GM18517 (cell line): ENCODE data around the gene EPS8L2.
"Not testable (repeated sequence)": the region's sequence is repeated elsewhere in the genome, so short reads cannot be mapped to it uniquely, and the experiment has no call there.

Experiments
- ATAC-seq: cut with Tn5 transposase; IDR thresholded peaks from one replicate; pipeline ENCODE4 v1.9.1; 2021; ENCODE audit warnings: mild to moderate bottlenecking, moderate library complexity; ENCODE audit not compliant: unreplicated experiment

The EPS8L2 gene

GRCh38 chr11:724049-724777 is 18.2 kb downstream of the EPS8L2 start:
- no peak for ATAC-seq

DNA sequence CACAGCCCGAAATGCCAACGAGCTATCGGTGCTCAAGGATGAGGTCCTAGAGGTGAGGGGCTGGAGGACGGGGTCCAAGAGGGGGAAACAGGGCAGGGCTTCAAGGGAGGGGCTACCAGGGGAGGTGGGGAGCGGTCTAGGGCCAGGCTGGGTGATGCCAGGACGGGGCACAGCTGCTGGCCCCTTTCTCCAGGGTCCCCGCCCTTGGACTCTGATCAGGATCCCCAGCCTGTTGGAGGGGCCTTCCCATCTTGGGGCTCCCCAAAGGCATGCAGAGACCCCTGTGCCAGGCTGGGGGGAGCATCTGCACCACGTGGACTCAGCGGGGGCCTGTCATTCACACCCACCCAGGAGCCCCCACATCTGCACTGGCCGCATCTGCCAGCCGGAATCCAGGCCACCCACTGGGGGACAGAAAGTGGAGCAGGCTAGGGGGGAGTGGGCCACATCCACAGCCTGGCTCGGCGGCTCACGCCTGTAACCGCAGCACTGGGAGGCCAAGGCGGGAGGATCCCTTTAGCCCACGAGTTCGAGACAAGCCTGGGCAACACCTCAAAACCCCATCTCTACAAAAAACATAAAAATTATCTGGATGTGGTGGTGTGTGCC is 18.9 kb downstream of the EPS8L2 start:
- no peak for ATAC-seq

- ATAC-seq = no peak
Observed at GRCh38 chr11:725624-726202, 19.7 kb downstream of the EPS8L2 start.

DNA sequence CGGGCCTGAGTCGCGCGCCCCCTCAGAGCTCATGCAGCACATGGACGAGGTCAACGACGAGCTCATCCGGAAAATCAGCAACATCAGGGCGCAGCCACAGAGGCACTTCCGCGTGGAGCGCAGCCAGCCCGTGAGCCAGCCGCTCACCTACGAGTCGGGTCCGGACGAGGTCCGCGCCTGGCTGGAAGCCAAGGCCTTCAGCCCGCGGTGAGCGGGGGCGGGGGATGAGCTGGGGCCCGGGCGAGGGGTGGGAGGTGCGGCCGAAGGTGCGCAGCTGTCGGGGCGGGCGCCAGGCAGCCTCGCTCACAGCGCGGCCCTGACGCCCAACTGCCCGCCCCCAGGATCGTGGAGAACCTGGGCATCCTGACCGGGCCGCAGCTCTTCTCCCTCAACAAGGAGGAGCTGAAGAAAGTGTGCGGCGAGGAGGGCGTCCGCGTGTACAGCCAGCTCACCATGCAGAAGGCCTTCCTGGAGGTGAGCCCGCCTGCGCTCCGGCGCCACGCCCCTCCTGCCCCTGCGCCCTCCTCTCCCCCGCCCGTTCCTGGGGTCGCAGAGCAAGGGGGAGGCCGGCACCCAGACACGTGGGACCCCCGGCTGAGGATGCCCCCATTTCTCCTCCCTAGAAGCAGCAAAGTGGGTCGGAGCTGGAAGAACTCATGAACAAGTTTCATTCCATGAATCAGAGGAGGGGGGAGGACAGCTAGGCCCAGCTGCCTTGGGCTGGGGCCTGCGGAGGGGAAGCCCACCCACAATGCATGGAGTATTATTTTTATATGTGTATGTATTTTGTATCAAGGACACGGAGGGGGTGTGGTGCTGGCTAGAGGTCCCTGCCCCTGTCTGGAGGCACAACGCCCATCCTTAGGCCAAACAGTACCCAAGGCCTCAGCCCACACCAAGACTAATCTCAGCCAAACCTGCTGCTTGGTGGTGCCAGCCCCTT is 20.5 kb downstream of the EPS8L2 start:
- no peak for ATAC-seq

DNA sequence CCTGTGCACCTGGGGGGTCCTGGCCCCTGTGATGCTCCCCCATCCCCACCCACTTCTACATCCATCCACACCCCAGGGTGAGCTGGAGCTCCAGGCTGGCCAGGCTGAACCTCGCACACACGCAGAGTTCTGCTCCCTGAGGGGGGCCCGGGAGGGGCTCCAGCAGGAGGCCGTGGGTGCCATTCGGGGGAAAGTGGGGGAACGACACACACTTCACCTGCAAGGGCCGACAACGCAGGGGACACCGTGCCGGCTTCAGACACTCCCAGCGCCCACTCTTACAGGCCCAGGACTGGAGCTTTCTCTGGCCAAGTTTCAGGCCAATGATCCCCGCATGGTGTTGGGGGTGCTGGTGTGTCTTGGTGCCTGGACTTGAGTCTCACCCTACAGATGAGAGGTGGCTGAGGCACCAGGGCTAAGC is 21.3 kb downstream of the EPS8L2 start:
- no peak for ATAC-seq

DNA sequence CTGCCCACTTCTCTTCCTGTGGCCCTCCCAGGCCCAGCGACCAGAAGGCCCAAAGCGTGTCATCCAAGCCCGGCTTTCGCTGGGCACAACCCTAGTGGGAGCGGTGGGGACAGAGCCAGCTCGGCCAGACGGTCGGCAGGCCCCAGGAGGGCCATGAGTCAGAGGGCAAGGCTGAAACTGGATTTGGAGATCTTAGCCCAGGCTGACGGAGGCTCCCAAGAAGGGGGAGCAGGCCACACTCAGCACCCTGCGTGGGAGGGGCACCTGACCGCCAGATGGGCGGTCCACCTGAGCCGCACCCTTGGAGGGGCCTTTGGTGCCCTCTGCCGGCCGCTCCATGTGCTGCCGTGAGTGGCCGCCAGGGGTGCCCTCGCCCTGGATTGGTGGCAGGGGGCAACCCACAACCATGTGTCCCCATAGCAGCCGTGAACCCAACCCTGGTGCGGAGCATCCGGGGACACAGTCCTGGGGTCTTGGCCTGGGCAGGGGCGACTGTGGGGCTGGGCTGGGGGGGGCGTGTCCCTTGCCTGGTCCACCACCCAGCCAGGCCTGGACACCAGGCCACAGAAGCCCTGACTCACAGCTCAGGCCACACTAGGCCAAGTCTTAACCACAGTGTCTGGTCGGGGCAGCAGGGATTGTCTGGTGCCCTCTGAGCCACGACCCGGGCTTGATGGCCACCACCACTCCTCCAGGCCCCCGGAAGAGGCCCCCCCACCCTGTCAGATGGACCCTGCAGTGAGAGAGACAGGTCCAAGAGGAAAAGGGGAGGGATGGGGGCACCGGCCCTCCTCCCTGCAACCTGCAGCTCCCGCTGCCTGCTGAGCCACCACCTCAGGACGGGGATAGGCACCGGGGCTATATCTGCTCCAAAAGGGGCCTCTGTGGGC is 22.1 kb downstream of the EPS8L2 start:
- ATAC-seq = no peak

DNA sequence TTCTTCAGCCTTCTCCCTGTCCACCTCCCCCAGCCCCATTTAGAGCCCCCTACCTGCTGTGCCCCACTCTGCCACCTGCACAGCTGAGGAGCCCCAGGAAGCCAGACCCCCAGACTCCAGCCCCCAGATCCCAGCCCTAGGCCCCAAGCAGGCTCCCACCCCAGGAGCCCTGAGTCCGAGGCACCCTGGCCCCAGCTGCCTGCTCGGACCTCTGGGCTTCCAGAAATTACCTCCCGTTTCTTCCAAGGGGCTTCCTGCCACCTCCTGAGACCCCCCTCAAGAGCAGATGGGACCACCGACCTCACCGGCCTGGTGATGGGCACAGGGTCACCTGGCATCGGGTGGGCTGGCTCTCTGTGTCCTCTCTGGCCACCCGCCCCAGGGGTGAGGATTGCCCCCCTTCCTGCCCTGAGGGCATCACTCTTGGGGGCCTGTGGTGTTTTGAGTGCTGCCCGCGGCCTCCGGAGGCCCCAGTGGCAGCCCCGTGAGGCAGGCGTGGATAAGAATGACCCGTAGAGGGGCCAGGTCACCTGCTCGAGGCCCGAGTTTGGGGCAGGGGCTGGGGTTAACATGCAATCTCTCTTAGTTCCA is 23.0 kb downstream of the EPS8L2 start:
- no peak for ATAC-seq

GRCh38 chr11:729492-730074 is 23.6 kb downstream of the EPS8L2 start:
- ATAC-seq = no peak

DNA sequence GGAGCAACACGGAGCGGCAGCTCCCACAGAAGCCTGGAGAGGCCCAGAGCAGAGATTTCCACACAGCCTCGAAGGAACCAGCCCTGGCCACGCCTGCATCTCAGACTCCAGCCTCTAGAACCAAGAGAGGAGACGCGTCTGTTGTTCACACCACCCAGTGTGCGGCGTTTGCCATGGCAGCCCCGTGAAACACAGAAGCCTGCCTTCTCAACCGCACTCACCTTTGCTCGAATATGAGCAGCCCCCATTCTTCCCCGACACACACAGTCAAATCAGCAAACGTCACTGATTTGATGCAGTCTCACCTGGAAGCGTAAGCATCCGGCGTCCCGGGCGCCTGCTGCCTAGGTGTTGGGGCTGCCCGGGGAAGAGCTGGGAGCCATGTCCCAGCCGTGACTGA is 27.0 kb downstream of the EPS8L2 start:
- ATAC-seq = no peak

DNA sequence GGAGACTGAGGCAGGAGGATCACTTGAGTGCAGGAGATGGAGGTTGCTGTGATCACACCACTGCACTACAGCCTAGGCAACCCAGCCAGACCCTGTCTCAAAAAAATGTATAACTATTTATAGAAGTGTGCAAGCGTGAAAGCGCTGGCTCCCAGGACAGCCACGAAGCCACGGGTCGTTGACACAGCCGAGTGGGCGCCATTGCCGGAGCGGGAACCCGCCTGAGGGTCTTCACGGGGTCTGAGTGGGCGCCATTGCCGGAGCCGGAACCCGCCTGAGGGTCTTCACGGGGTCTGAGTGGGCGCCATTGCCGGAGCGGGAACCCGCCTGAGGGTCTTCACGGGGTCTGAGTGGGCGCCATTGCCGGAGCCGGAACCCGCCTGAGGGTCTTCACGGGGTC is 28.5 kb downstream of the EPS8L2 start:
- not testable (repeated sequence) for ATAC-seq

DNA sequence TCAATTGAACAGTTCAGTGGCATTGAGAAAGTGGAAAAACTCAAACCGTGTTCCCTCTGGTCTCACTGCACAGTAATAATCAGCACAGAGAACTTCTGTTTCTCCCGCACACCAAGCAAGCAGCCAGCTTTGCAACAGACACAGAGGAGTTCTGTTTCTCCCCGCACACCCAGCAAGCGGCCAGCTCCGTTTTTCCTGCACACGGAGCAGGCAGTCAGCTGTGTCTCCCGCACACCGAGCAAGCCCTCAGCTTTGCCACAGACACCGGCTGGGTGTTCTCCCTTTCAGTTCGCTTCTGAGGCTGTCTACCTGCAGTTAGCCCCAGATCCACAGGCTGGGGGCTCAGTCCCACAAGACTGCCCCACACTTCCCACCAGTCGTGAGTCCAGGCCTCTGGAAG is 31.3 kb downstream of the EPS8L2 start:
- ATAC-seq = no peak

DNA sequence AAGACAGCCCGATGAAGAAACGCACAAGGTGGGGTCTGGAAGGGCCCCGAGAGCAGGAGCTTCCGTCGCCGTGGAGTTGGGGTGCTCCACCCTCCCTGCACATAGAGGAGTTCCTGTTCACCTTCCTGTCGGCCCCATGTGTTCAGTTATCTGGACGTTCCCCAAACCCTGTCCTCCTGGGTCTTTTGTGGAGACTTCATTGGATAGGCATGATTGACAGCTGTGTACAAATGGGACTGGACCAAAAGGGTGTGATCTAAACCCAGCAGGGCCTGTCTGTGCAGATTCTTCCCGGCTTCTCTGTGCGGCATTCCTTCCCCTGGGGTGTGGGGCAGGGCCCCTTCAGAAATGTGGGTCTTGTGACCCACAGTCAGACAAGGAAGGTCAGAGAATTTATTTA is 31.9 kb downstream of the EPS8L2 start:
- not testable (repeated sequence) for ATAC-seq

DNA sequence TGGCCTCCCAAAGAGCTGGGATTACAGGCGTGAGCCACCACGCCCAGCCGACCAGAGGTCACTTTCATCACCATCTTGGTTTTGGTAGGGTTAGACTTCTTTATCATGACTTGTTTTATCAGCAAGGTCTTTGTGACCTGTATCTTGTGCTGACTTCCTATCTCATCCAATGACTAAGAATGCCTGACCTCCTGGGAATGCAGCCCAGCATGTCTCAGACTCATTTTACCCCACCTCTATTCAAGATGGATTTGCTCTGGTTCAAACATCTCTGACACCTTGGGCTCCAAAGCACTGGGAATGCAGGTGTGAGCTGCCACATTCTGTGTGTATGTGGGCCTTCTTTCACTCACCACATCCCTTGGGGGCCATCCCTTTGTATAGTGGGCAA is 36.1 kb downstream of the EPS8L2 start:
- no peak for ATAC-seq

GRCh38 chr11:742571-743201 is 36.7 kb downstream of the EPS8L2 start:
- no peak for ATAC-seq

GRCh38 chr11:745428-745827 is 39.4 kb downstream of the EPS8L2 start:
- no peak for ATAC-seq

DNA sequence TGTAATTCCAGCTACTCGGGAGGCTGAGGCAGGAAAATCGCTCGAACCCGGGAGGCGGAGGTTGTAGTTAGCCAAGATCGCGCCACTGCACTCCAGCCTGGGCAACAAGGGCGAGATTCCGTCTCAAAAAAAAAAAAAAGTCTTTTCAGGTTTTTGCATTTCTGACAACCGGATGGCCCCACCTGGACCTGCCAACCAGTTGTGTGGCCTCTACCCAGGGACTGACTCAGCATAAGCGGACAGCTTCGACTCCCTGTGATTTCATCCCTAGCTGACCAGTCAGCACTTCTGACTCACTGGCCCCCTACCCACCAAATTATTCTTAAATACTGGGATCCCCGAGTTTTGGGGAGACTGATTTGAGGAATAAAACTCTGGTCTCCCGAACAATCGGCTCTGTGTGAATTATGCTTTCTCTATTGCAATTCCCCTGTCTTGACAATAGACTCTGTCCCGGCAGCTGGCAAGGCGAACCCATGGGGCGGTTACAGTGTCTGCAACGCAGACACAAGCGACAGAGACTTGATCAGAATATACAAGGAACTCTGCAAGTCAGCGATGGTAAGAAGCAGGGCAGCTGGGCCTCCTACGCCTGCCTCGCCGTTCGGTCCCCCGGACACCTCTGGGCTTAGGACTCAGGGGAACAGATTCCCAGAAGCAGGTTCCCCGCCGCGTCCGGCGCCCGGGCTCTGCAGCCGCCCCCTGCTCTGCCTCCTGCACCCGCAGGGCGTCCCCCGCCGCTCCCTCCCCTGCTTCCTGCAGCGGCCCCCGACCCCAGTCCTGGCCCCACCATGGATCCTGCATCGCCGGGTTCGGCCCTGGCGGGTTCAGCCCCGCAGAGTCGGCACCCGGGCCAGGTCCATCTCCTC is 40.5 kb downstream of the EPS8L2 start:
- ATAC-seq = peak; percentile 46

- peak; percentile 78 for ATAC-seq
Observed at GRCh38 chr11:747158-748006, 41.4 kb downstream of the EPS8L2 start, which contains the start of gene TALDO1. Gene TALDO1, plus strand, starts transcription at chr11:747464. Its CDS starts 18 bp downstream, at chr11:747482.
